HepG2 (cell line): ENCODE data around the gene NDUFB10.
A peak's percentile ranks its signal among the peaks of the same experiment; 100 is the strongest.

Source experiments
- CTCF ChIP-seq: sonication (generic); formaldehyde crosslinking; IDR thresholded peaks from 2 replicates; pipeline ENCODE4 v1.5.0; 2020; ENCODE audit warnings: mild to moderate bottlenecking, missing genetic modification reagents, moderate library complexity
- POLR2A ChIP-seq, 2 experiments: IDR thresholded peaks; 2 replicates each; pipeline ENCODE4 v1.6.1; 2011; ENCODE audit warnings: low read depth in 2 of 2, low read length in 2 of 2, mild to moderate bottlenecking in 1 of 2, moderate library complexity in 1 of 2; ENCODE audit not compliant: insufficient read depth in 1 of 2
- PRPF4 ChIP-seq: fragments of 200-400 bp; formaldehyde crosslinking; IDR thresholded peaks from 2 replicates; pipeline ENCODE4 v1.6.1; 2016; ENCODE audit warnings: low read length, low read depth; ENCODE audit not compliant: poor library complexity, severe bottlenecking
- STAT6 ChIP-seq: sonication (generic); formaldehyde crosslinking; IDR thresholded peaks from 2 replicates; pipeline ENCODE4 v1.4.0; 2020; ENCODE audit warnings: missing genetic modification reagents, mild to moderate bottlenecking, borderline replicate concordance
- ZKSCAN1 ChIP-seq: fragments of 150-350 bp; IDR thresholded peaks from 2 replicates; pipeline ENCODE4 v1.6.1; 2014; ENCODE audit warnings: low read length
- ZNF136 ChIP-seq: sonication (generic); formaldehyde crosslinking; IDR thresholded peaks from 2 replicates; pipeline ENCODE4 v1.8.1; 2022; ENCODE audit warnings: low read depth, mild to moderate bottlenecking, moderate library complexity, missing genetic modification reagents
- ZNF724P ChIP-seq: sonication (generic); formaldehyde crosslinking; IDR thresholded peaks from 2 replicates; pipeline ENCODE4 v1.8.0; 2022; ENCODE audit warnings: missing genetic modification reagents, borderline replicate concordance

- TF ChIP-seq STAT6 (no peak), ZNF724P (no peak), CTCF (CRISPR knock-in tag) (0 out of 2 replicates have a peak, but pooled peaks have one; percentile 8), POLR2A (IDR thresholded peaks at IDR 0.05; ENCODE audit: insufficient read depth in 1 of 2, low read depth in 2 of 2, low read length in 2 of 2) (peak; percentile 63 to 85), ZNF136 (CRISPR knock-in tag) (no peak), ZKSCAN1 (no peak), PRPF4 (no peak)
Observed at GRCh38 chr16:2009791-2010510, 50.6 kb downstream of the NDUFB10 start, which contains the start of gene ZNF598.
